ENCODE data around the gene RAB36.
"Not testable (repeated sequence)": the region's sequence is repeated elsewhere in the genome, so short reads cannot be mapped to it uniquely, and the experiment has no call there.

The RAB36 gene

GRCh38 chr22:23121000-23121421, 24.3 kb upstream of the RAB36 start:
- no peak for DNase-seq (ENCODE audit: low read depth)

GRCh38 chr22:23121424-23121823, 23.9 kb upstream of the RAB36 start:
- DNase-seq (ENCODE audit: low read depth) = peak; percentile 24

GRCh38 chr22:23122216-23122957, 22.9 kb upstream of the RAB36 start:
- no peak for DNase-seq (ENCODE audit: low read depth)

GRCh38 chr22:23122992-23123803, 22.1 kb upstream of the RAB36 start:
- DNase-seq (ENCODE audit: low read depth) = no peak

GRCh38 chr22:23123804-23124254, 21.4 kb upstream of the RAB36 start:
- DNase-seq (ENCODE audit: low read depth) = no peak

- DNase-seq (ENCODE audit: low read depth) = no peak
These were observed 20.4 kb upstream of the RAB36 start for GRCh38 chr22:23124611-23125511.

GRCh38 chr22:23125512-23126103, 19.7 kb upstream of the RAB36 start:
- DNase-seq (ENCODE audit: low read depth) = no peak

GRCh38 chr22:23126165-23127054, 18.9 kb upstream of the RAB36 start:
- DNase-seq (ENCODE audit: low read depth) = no peak

GRCh38 chr22:23127055-23127756, 18.1 kb upstream of the RAB36 start:
- DNase-seq (ENCODE audit: low read depth) = no peak

- no peak for DNase-seq (ENCODE audit: low read depth)
These were observed 17.5 kb upstream of the RAB36 start for GRCh38 chr22:23127788-23128187.

GRCh38 chr22:23128269-23129108, 16.8 kb upstream of the RAB36 start:
- DNase-seq (ENCODE audit: low read depth) = peak; percentile 81

- DNase-seq (ENCODE audit: low read depth) = no peak
These were observed 16.1 kb upstream of the RAB36 start for GRCh38 chr22:23129149-23129548.

- DNase-seq (ENCODE audit: low read depth) = no peak
These were observed 14.6 kb upstream of the RAB36 start for GRCh38 chr22:23130697-23131096.

GRCh38 chr22:23131931-23132330, 13.3 kb upstream of the RAB36 start:
- no peak for DNase-seq (ENCODE audit: low read depth)

- no peak for DNase-seq (ENCODE audit: low read depth)
These were observed 12.7 kb upstream of the RAB36 start for GRCh38 chr22:23132376-23133091.

GRCh38 chr22:23133922-23134321, 11.4 kb upstream of the RAB36 start:
- no peak for DNase-seq (ENCODE audit: low read depth)

GRCh38 chr22:23136991-23137390, 8.3 kb upstream of the RAB36 start:
- DNase-seq (ENCODE audit: low read depth) = not testable (repeated sequence)

- no peak for DNase-seq (ENCODE audit: low read depth)
These were observed 7.8 kb upstream of the RAB36 start for GRCh38 chr22:23137468-23137867.
